ENCODE measurements around the gene E4F1. TPM values are rescaled to one million over a fixed set of nuclear protein-coding genes. Genes with fewer than 3 reads are reported as not detected.
A peak's percentile ranks its signal among the peaks of the same experiment; 100 is the strongest.

E4F1 gene
- total and polyA plus RNA-seq, 2 of the 13 experiments (the other 11 are each of a cell fraction or from before 2014, with no cell fraction given) = 13.8 to 19.5 TPM

GRCh38 chr16:2205104-2205966 lies 18.1 kb upstream of the E4F1 start, which contains the start of gene MLST8 (continued):
- TF ChIP-seq, protein P1, sequence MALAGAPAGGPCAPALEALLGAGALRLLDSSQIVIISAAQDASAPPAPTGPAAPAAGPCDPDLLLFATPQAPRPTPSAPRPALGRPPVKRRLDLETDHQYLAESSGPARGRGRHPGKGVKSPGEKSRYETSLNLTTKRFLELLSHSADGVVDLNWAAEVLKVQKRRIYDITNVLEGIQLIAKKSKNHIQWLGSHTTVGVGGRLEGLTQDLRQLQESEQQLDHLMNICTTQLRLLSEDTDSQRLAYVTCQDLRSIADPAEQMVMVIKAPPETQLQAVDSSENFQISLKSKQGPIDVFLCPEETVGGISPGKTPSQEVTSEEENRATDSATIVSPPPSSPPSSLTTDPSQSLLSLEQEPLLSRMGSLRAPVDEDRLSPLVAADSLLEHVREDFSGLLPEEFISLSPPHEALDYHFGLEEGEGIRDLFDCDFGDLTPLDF (CRISPR knock-in tag; IDR thresholded peaks at IDR 0.05) = 0 out of 2 replicates have a peak, but pooled peaks have one; percentile 8
- peak; percentile 70; the same call in 1 of the 2 replicates for TF ChIP-seq ZNF343 (CRISPR knock-in tag; IDR thresholded peaks at IDR 0.05)
- TF ChIP-seq GMEB1 (CRISPR knock-in tag; IDR thresholded peaks at IDR 0.05; ENCODE audit: borderline replicate concordance) = peak; percentile 82
- peak; percentile 96 for TF ChIP-seq SNAI1 (CRISPR knock-in tag; IDR thresholded peaks at IDR 0.05; ENCODE audit: borderline replicate concordance)
- TF ChIP-seq NFE2L1 (CRISPR knock-in tag; IDR thresholded peaks at IDR 0.05; ENCODE audit: borderline replicate concordance) = peak; percentile 25; the same call in 1 of the 2 replicates
- no peak for TF ChIP-seq ZNF280D (CRISPR knock-in tag; IDR thresholded peaks at IDR 0.05)
- TF ChIP-seq ZNF232 (CRISPR knock-in tag; IDR thresholded peaks at IDR 0.05; ENCODE audit: borderline replicate concordance) = 0 out of 2 replicates have a peak, but pooled peaks have one; percentile 59
- TF ChIP-seq NCOR1 (IDR thresholded peaks at IDR 0.05; ENCODE audit: borderline replicate concordance, low read length) = no peak
- no peak for TF ChIP-seq ZNF841 (CRISPR knock-in tag; IDR thresholded peaks at IDR 0.05; ENCODE audit: borderline replicate concordance)
- TF ChIP-seq ZNF256 (CRISPR knock-in tag; conservative IDR thresholded peaks at IDR 0.05) = no peak
- TF ChIP-seq KLF6 (CRISPR knock-in tag; IDR thresholded peaks at IDR 0.05) = peak; percentile 82; the same call in 1 of the 2 replicates
- TF ChIP-seq ZNF546 (CRISPR knock-in tag; conservative IDR thresholded peaks at IDR 0.05) = peak; percentile 96
- TF ChIP-seq NPAS2 (CRISPR knock-in tag; IDR thresholded peaks at IDR 0.05; ENCODE audit: borderline replicate concordance) = no peak
- TF ChIP-seq, protein P2, sequence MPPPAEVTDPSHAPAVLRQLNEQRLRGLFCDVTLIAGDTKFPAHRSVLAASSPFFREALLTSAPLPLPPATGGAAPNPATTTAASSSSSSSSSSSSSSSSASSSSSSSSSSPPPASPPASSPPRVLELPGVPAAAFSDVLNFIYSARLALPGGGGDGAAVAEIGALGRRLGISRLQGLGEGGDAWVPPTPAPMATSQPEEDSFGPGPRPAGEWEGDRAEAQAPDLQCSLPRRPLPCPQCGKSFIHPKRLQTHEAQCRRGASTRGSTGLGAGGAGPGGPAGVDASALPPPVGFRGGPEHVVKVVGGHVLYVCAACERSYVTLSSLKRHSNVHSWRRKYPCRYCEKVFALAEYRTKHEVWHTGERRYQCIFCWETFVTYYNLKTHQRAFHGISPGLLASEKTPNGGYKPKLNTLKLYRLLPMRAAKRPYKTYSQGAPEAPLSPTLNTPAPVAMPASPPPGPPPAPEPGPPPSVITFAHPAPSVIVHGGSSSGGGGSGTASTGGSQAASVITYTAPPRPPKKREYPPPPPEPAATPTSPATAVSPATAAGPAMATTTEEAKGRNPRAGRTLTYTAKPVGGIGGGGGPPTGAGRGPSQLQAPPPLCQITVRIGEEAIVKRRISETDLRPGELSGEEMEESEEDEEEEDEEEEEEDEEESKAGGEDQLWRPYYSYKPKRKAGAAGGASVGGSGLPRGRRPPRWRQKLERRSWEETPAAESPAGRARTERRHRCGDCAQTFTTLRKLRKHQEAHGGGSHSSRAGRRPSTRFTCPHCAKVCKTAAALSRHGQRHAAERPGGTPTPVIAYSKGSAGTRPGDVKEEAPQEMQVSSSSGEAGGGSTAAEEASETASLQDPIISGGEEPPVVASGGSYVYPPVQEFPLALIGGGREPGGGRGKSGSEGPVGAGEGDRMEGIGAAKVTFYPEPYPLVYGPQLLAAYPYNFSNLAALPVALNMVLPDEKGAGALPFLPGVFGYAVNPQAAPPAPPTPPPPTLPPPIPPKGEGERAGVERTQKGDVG (CRISPR knock-in tag; IDR thresholded peaks at IDR 0.05; ENCODE audit: borderline replicate concordance) = 0 out of 2 replicates have a peak, but pooled peaks have one; percentile 7
- TF ChIP-seq KDM4B (CRISPR knock-in tag; IDR thresholded peaks at IDR 0.05) = peak; percentile 63; the same call in 1 of the 2 replicates
